Measurements from ENCODE around the gene MYBPC1.

DNA sequence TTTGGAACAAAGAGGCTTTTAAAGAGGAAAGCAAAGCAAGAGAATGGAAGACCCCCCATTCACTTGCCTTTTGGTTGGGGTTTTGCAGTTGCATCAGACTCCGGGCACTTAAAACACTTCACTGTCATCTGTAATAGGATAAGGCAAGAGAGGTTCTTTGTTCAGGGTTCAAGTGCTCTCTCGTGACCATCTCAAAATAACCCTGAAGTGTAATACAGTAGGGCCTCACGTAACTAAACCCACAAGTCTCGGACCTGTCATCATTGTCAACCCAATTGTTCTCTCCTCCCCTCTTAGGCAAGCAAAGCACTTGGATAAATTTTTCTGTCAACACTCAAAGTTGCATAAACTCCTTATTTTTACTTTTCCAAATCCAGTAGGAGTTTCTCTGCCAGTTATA, 26.9 kb upstream of the MYBPC1 start:
- TF ChIP-seq, protein P1, sequence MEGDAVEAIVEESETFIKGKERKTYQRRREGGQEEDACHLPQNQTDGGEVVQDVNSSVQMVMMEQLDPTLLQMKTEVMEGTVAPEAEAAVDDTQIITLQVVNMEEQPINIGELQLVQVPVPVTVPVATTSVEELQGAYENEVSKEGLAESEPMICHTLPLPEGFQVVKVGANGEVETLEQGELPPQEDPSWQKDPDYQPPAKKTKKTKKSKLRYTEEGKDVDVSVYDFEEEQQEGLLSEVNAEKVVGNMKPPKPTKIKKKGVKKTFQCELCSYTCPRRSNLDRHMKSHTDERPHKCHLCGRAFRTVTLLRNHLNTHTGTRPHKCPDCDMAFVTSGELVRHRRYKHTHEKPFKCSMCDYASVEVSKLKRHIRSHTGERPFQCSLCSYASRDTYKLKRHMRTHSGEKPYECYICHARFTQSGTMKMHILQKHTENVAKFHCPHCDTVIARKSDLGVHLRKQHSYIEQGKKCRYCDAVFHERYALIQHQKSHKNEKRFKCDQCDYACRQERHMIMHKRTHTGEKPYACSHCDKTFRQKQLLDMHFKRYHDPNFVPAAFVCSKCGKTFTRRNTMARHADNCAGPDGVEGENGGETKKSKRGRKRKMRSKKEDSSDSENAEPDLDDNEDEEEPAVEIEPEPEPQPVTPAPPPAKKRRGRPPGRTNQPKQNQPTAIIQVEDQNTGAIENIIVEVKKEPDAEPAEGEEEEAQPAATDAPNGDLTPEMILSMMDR (IDR thresholded peaks at IDR 0.05): no peak
- TF ChIP-seq POLR2A (IDR thresholded peaks at IDR 0.05) (no peak), POLR2AphosphoS5 (IDR thresholded peaks at IDR 0.05; ENCODE audit: insufficient read depth in 1 of 2, low read depth in 1 of 2) (no peak)
